22Rv1 (cell line): ENCODE measurements around the gene RNF39.

ENCODE experiments used
- H3K27ac ChIP-seq: fragments of 450-650 bp; 2 replicates; pipeline ENCODE4 v1.5.1; 2017
- CTCF ChIP-seq: fragments of 450-650 bp; IDR thresholded peaks from 2 replicates; pipeline ENCODE4 v1.5.1; 2017; ENCODE audit warnings: mild to moderate bottlenecking
- ZFX ChIP-seq: fragments of 450-650 bp; IDR thresholded peaks from 2 replicates; pipeline ENCODE4 v1.6.1; 2017; ENCODE audit warnings: antibody characterized with exemption, borderline replicate concordance

Gene RNF39

GRCh38 chr6:30092852-30093543 is 17.4 kb upstream of the RNF39 start:
- no peak for TF ChIP-seq ZFX
- no peak for TF ChIP-seq CTCF
- H3K27ac ChIP-seq, result peak overlapping the region; percentile 64

- peak overlapping the region; percentile 64 for H3K27ac ChIP-seq
- TF ChIP-seq ZFX (no peak), CTCF (no peak)
These were observed 16.2 kb upstream of the RNF39 start for GRCh38 chr6:30091577-30092381.

GRCh38 chr6:30087876-30088275 is 12.3 kb upstream of the RNF39 start:
- H3K27ac ChIP-seq, result no peak overlapping the region
- TF ChIP-seq CTCF, result no peak
- TF ChIP-seq ZFX, result no peak

- H3K27ac ChIP-seq, result no peak overlapping the region
These were observed 1.6 kb upstream of the RNF39 start for GRCh38 chr6:30077218-30077617.

GRCh38 chr6:30075790-30076732 is 492 bp upstream of the RNF39 start:
- no peak overlapping the region for H3K27ac ChIP-seq
- TF ChIP-seq CTCF (peak; percentile 70), ZFX (no peak)

More at GRCh38 chr6:30077218-30077617, 1.6 kb upstream of the RNF39 start:
- TF ChIP-seq CTCF (no peak), ZFX (no peak)

- TF ChIP-seq CTCF (no peak), ZFX (no peak)
- no peak overlapping the region for H3K27ac ChIP-seq
These were observed 1.1 kb downstream of the RNF39 start for GRCh38 chr6:30074331-30075093.
